Parathyroid adenoma (tissue), 2 donors: ENCODE data around the gene ZFYVE19.

Source experiments
- H2AFZ ChIP-seq: fragments of 300-600 bp; sonication (generic); one replicate; pipeline ENCODE4 v1.7.0; 2017; ENCODE audit warnings: antibody characterized with exemption, mild to moderate bottlenecking
- H3K27ac ChIP-seq: fragments of 300-600 bp; sonication (generic); one replicate; pipeline ENCODE4 v1.7.0; 2017
- H3K27me3 ChIP-seq: fragments of 300-600 bp; sonication (generic); one replicate; pipeline ENCODE4 v1.7.0; 2017; ENCODE audit warnings: low read length; ENCODE audit not compliant: control insufficient read depth, insufficient read depth
- H3K36me3 ChIP-seq: fragments of 300-600 bp; sonication (generic); one replicate; pipeline ENCODE4 v1.7.0; 2017; ENCODE audit warnings: low read length; ENCODE audit not compliant: control insufficient read depth, insufficient read depth
- H3K4me1 ChIP-seq: fragments of 300-600 bp; sonication (generic); one replicate; pipeline ENCODE4 v1.7.0; 2017; ENCODE audit warnings: control low read depth
- H3K4me2 ChIP-seq: fragments of 300-600 bp; sonication (generic); one replicate; pipeline ENCODE4 v1.7.0; 2017; ENCODE audit warnings: low read length
- H3K4me3 ChIP-seq: fragments of 300-600 bp; sonication (generic); one replicate; pipeline ENCODE4 v1.7.0; 2017; ENCODE audit warnings: low read depth, low read length
- H3K79me2 ChIP-seq: fragments of 300-600 bp; sonication (generic); one replicate; pipeline ENCODE4 v1.7.0; 2017; ENCODE audit warnings: control low read depth
- H3K9ac ChIP-seq: fragments of 300-600 bp; sonication (generic); one replicate; pipeline ENCODE4 v1.7.0; 2017; ENCODE audit warnings: mild to moderate bottlenecking
- H3K9me3 ChIP-seq: fragments of 300-600 bp; sonication (generic); one replicate; pipeline ENCODE4 v1.7.0; 2017; ENCODE audit warnings: low read length; ENCODE audit not compliant: control insufficient read depth
- TF ChIP-seq, protein P1 (sequence below): fragments of 300-600 bp; sonication (generic); IDR thresholded peaks from one replicate; pipeline ENCODE4 v1.7.0; 2017; ENCODE audit warnings: antibody characterized with exemption, mild to moderate bottlenecking
- donor health status: primary hyperparathyroidism.

ZFYVE19 gene

DNA sequence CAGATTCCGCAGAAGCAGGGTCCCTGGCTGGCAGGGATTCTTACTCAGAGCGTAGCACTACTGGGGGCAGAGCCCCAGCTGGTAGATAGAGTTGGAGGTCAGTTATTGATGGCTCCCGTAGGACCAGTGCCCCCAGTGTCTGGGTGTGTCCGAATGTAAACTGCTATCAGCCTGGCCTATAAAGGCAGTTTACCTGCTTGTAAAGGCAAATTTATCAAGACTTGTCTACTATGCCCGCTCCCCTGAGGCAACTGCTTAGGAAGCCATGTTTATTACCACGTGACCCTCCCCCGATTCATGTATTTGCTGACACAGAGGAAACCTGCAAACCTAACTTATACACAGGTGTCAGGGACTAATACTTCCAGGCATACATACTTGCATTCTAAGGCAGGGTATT is 22.2 kb downstream of the ZFYVE19 start:
- H3K27me3 ChIP-seq, result no peaks in the 10 kb centered on the region
- H3K79me2 ChIP-seq, result no peaks in the 10 kb centered on the region
- H3K4me3 ChIP-seq, result no peak overlapping the region
- no peak overlapping the region for H3K9ac ChIP-seq
- no peak overlapping the region for H3K4me2 ChIP-seq
- no peak overlapping the region for H2AFZ ChIP-seq
- H3K36me3 ChIP-seq, result no peaks in the 10 kb centered on the region
- peaks cover 13% of the 10 kb centered on the region for H3K4me1 ChIP-seq
- H3K9me3 ChIP-seq, result no peaks in the 10 kb centered on the region
- H3K27ac ChIP-seq, result no peak overlapping the region
- TF ChIP-seq, protein P1, sequence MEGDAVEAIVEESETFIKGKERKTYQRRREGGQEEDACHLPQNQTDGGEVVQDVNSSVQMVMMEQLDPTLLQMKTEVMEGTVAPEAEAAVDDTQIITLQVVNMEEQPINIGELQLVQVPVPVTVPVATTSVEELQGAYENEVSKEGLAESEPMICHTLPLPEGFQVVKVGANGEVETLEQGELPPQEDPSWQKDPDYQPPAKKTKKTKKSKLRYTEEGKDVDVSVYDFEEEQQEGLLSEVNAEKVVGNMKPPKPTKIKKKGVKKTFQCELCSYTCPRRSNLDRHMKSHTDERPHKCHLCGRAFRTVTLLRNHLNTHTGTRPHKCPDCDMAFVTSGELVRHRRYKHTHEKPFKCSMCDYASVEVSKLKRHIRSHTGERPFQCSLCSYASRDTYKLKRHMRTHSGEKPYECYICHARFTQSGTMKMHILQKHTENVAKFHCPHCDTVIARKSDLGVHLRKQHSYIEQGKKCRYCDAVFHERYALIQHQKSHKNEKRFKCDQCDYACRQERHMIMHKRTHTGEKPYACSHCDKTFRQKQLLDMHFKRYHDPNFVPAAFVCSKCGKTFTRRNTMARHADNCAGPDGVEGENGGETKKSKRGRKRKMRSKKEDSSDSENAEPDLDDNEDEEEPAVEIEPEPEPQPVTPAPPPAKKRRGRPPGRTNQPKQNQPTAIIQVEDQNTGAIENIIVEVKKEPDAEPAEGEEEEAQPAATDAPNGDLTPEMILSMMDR, result no peak

DNA sequence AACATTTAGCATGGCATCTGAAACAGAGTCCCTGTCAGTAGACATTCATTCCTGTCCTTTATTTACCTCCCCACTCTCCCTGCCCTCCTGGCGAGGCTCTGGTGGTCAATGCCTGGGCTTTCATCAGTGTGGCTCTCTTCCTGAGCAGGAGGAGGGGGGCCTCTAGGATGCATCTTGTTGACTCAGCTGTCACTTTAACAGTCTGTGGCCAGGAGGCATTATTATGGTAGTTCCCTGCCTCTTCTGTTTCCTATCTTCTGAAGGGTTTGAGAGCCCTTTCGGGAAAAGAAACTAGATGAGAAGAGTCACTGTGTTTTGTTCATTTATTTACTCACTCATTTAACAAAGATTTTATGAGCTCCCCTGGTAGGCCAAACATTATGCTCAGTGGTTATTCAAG is 24.0 kb downstream of the ZFYVE19 start:
- H3K4me2 ChIP-seq, result no peak overlapping the region
- no peak overlapping the region for H3K9ac ChIP-seq
- H3K27ac ChIP-seq, result no peak overlapping the region
- no peak overlapping the region for H2AFZ ChIP-seq
- peaks cover 9% of the 10 kb centered on the region for H3K4me1 ChIP-seq
- TF ChIP-seq, protein P1, result no peak
- no peaks in the 10 kb centered on the region for H3K36me3 ChIP-seq
- H3K4me3 ChIP-seq, result no peak overlapping the region
- H3K27me3 ChIP-seq, result no peaks in the 10 kb centered on the region
- no peaks in the 10 kb centered on the region for H3K9me3 ChIP-seq
- no peaks in the 10 kb centered on the region for H3K79me2 ChIP-seq

DNA sequence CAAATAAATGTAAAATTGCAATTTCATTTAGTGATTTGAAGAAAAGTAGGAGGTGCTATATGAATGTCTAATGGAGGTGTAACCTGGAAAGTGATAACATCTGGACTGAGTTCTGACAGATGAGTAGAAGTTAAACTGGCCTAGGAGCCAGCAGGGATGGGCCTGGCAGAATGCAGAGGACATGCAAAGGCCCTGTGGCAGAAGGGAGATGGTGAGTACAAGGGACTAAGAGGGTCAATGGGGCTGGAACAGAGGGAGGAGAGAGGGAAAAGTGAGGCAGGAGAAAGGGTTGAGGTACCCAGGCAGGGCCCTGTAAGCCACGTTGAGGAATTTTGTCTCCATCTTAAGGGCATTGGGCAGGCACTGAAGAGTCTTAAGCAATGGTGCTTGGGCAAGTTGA is 25.0 kb downstream of the ZFYVE19 start:
- Histone ChIP-seq H3K27me3 (no peaks in the 10 kb centered on the region), H3K9ac (no peak overlapping the region), H2AFZ (no peak overlapping the region), H3K79me2 (no peaks in the 10 kb centered on the region), H3K4me3 (no peak overlapping the region), H3K36me3 (no peaks in the 10 kb centered on the region), H3K27ac (no peak overlapping the region), H3K4me1 (peaks cover under 1% of the 10 kb centered on the region), H3K9me3 (no peaks in the 10 kb centered on the region), H3K4me2 (no peak overlapping the region)
- TF ChIP-seq, protein P1, result no peak

DNA sequence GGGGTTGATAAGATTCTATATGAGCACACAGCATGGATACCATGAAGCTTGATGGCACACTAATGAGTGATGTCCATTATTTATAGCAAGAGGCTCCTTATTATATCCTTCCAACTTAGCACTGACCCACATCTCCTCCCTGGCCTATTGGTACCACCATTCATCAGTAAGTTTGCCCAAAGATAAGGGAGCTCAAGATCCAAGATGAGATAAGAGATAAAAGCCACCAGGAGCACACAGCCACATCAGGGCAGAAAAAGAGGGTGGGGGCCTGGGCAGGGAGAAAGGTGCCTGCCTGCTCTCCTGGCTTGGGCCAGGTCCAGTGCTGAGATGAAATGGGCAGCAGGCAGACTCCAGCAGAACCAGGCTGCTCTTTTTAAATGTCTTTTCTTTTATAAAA is 26.0 kb downstream of the ZFYVE19 start:
- Histone ChIP-seq H3K27ac (peak overlapping the region; percentile 55), H3K27me3 (no peaks in the 10 kb centered on the region), H3K9me3 (no peaks in the 10 kb centered on the region), H3K79me2 (no peaks in the 10 kb centered on the region), H2AFZ (no peak overlapping the region), H3K36me3 (no peaks in the 10 kb centered on the region), H3K4me1 (no peaks in the 10 kb centered on the region), H3K9ac (no peak overlapping the region), H3K4me2 (no peak overlapping the region), H3K4me3 (no peak overlapping the region)
- TF ChIP-seq, protein P1, result no peak

DNA sequence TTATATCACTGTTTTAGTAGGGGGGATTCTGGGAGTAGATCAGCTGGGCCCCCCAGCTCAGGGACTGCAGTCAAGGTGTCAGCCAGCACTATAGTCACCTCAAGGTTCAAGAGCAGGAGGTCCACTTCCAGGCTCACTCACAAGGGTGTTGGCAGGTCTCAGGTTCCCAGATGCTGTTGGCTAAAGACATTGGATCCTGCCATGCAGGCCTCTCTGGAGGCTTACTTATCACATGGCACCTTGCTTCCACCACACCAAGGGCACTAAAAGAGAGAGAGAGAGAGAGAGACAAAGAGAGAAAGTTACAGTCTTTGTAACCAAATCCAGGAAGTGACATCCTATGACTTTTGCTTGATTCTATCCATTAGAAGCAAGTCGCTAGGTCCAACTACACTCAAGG is 29.1 kb downstream of the ZFYVE19 start:
- Histone ChIP-seq H3K79me2 (no peaks in the 10 kb centered on the region), H3K9ac (no peak overlapping the region), H2AFZ (no peak overlapping the region), H3K36me3 (no peaks in the 10 kb centered on the region), H3K4me2 (no peak overlapping the region), H3K27me3 (no peaks in the 10 kb centered on the region), H3K4me1 (no peaks in the 10 kb centered on the region), H3K9me3 (no peaks in the 10 kb centered on the region), H3K27ac (no peak overlapping the region), H3K4me3 (no peak overlapping the region)
- TF ChIP-seq, protein P1, result no peak
